Astrocyte of the cerebellum (primary cell): ENCODE measurements around the gene MTCL1.

Experiments
- DNase-seq: peaks from one replicate; pipeline ENCODE4 v3.0.0-alpha.2; 2011; ENCODE audit warnings: low read depth
- H3K4me3 ChIP-seq: 2 replicates; pipeline ENCODE4 v1.5.1; 2011; ENCODE audit warnings: mild to moderate bottlenecking, low read depth, low read length, moderate library complexity
- CTCF ChIP-seq: IDR thresholded peaks from 2 replicates; pipeline ENCODE4 v1.5.1; 2012; ENCODE audit warnings: low read length, low read depth, moderate library complexity, mild to moderate bottlenecking; ENCODE audit errors: missing control alignments
- in situ Hi-C: cut with HindIII; loops from 2 replicates; pipeline ENCODE4 v1.10.0; 2017; ENCODE audit warnings: low sequenced_read_pairs

MTCL1 gene

GRCh38 chr18:8808001-8808400 is 102.6 kb downstream of the MTCL1 start:
- no peak for DNase-seq
- in situ Hi-C loops: no loop called here
- no peak overlapping the region for H3K4me3 ChIP-seq
- TF ChIP-seq CTCF: no peak

GRCh38 chr18:8809514-8809913 is 104.2 kb downstream of the MTCL1 start:
- TF ChIP-seq CTCF: no peak
- in situ Hi-C loops: no loop called here
- no peak for DNase-seq
- no peak overlapping the region for H3K4me3 ChIP-seq

- TF ChIP-seq CTCF: no peak
- H3K4me3 ChIP-seq: no peak overlapping the region
- in situ Hi-C loops: no loop called here
- DNase-seq: no peak
These were observed 104.8 kb downstream of the MTCL1 start for GRCh38 chr18:8810157-8810556.

- DNase-seq: no peak
- H3K4me3 ChIP-seq: no peak overlapping the region
These were observed 105.8 kb downstream of the MTCL1 start for GRCh38 chr18:8811115-8811514.

GRCh38 chr18:8812631-8813030 is 107.3 kb downstream of the MTCL1 start:
- in situ Hi-C loops: no loop called here
- H3K4me3 ChIP-seq: no peak overlapping the region
- DNase-seq: no peak
- TF ChIP-seq CTCF: no peak

More at GRCh38 chr18:8811115-8811514, 105.8 kb downstream of the MTCL1 start:
- no peak for TF ChIP-seq CTCF
- in situ Hi-C loops: no loop called here

- in situ Hi-C loops: no loop called here
- no peak overlapping the region for H3K4me3 ChIP-seq
- no peak for TF ChIP-seq CTCF
- no peak for DNase-seq
These were observed 108.3 kb downstream of the MTCL1 start for GRCh38 chr18:8813611-8814010.

GRCh38 chr18:8814206-8814605 is 108.8 kb downstream of the MTCL1 start:
- peak; percentile 64 for DNase-seq
- no peak overlapping the region for H3K4me3 ChIP-seq
- no peak for TF ChIP-seq CTCF
- in situ Hi-C loops: no loop called here
